GM18526 (cell line): ENCODE measurements around the gene IP6K1.

Experiments
- POLR2A ChIP-seq: IDR thresholded peaks from 3 replicates; pipeline ENCODE4 v1.6.1; 2011; ENCODE audit not compliant: insufficient read length; ENCODE audit errors: extremely low read depth

IP6K1 gene

GRCh38 chr3:49786357-49787181 is at the start of gene IP6K1:
Gene IP6K1, minus strand, starts transcription at chr3:49786542. Its CDS starts 38,502 bp downstream, at chr3:49748040.
- TF ChIP-seq POLR2A, result peak; percentile 74

- TF ChIP-seq POLR2A, result no peak
Measured at GRCh38 chr3:49831341-49831740, 45.0 kb upstream of the IP6K1 start.

GRCh38 chr3:49826016-49826415 is 39.7 kb upstream of the IP6K1 start:
- TF ChIP-seq POLR2A, result no peak

GRCh38 chr3:49813497-49814174 is 27.3 kb upstream of the IP6K1 start, which contains the start of gene UBA7:
Gene UBA7, minus strand, starts transcription at chr3:49813953. Its CDS starts 166 bp downstream, at chr3:49813787.
- TF ChIP-seq POLR2A, result peak; percentile 50

GRCh38 chr3:49812916-49813496 is 26.7 kb upstream of the IP6K1 start:
- TF ChIP-seq POLR2A, result no peak

- no peak for TF ChIP-seq POLR2A
Measured at GRCh38 chr3:49807431-49808114, 21.2 kb upstream of the IP6K1 start.

GRCh38 chr3:49806850-49807249 is 20.5 kb upstream of the IP6K1 start:
- TF ChIP-seq POLR2A, result no peak

- TF ChIP-seq POLR2A, result no peak
Measured at GRCh38 chr3:49805897-49806701, 19.8 kb upstream of the IP6K1 start.

GRCh38 chr3:49805367-49805782 is 19.0 kb upstream of the IP6K1 start:
- TF ChIP-seq POLR2A, result peak; percentile 2

GRCh38 chr3:49804141-49805041 is 18.0 kb upstream of the IP6K1 start:
- peak; percentile 6 for TF ChIP-seq POLR2A

- no peak for TF ChIP-seq POLR2A
Measured at GRCh38 chr3:49803465-49804140, 17.3 kb upstream of the IP6K1 start.

GRCh38 chr3:49802719-49803464 is 16.6 kb upstream of the IP6K1 start, which contains the start of gene INKA1:
Gene INKA1, plus strand, starts transcription at chr3:49803261. Its CDS starts 132 bp downstream, at chr3:49803393.
- peak; percentile 36 for TF ChIP-seq POLR2A

GRCh38 chr3:49801160-49801559 is 14.8 kb upstream of the IP6K1 start:
- no peak for TF ChIP-seq POLR2A
